HEK293 (cell line): ENCODE results near the gene ZNF747.
A peak's percentile ranks its signal among the peaks of the same experiment; 100 is the strongest.

ENCODE experiments used
- CTCF ChIA-PET: fragments of 350-600 bp; formaldehyde crosslinking; extraction: SDS; loops from one replicate; lab custom pipeline; 2021; ENCODE audit warnings: antibody characterized with exemption; lab: Yijun Ruan, JAX
- POLR2A ChIA-PET: fragments of 300-600 bp; formaldehyde crosslinking; extraction: SDS; loops from one replicate; lab custom pipeline; 2020; ENCODE audit warnings: antibody characterized with exemption, inconsistent platforms; lab: Yijun Ruan, JAX
- H3K27ac ChIP-seq: fragments of 200-500 bp; sonication (Bioruptor generic); 2 replicates; pipeline ENCODE4 v1.5.1; 2014; ENCODE audit warnings: low read depth, low read length, control low read depth, inconsistent platforms; ENCODE audit errors: extremely low read depth
- H3K36me3 ChIP-seq, 2 experiments: fragments of 200-500 bp in 1 of 2; sonication (Bioruptor generic) in 1 of 2; 1 replicate in 1 of 2; 2 replicates in 1 of 2; pipeline ENCODE4 v1.5.1; 2014 to 2017; ENCODE audit warnings: inconsistent platforms in 2 of 2, low read length in 2 of 2; ENCODE audit not compliant: control insufficient read depth in 2 of 2, insufficient read depth in 1 of 2
- H3K4me1 ChIP-seq: fragments of 200-500 bp; sonication (Bioruptor generic); 2 replicates; pipeline ENCODE4 v1.5.1; 2014; ENCODE audit warnings: mild to moderate bottlenecking, low read length, inconsistent platforms; ENCODE audit not compliant: control insufficient read depth, insufficient read depth
- H3K4me3 ChIP-seq: 2 replicates; pipeline ENCODE4 v1.5.1; 2011; ENCODE audit warnings: low read depth, mild to moderate bottlenecking, control low read depth, low read length, moderate library complexity
- H3K9me3 ChIP-seq: fragments of 200-500 bp; sonication (Bioruptor generic); 2 replicates; pipeline ENCODE4 v1.5.1; 2014; ENCODE audit warnings: low read depth, low read length, inconsistent platforms; ENCODE audit not compliant: control insufficient read depth, insufficient read depth
- BCL11B ChIP-seq: fragments of 450-650 bp; formaldehyde crosslinking; IDR thresholded peaks from 2 replicates; pipeline ENCODE4 v1.5.1; 2016; ENCODE audit warnings: low read depth, missing biosample characterization, missing genetic modification characterization
- HOXD13 ChIP-seq: sonication (generic); formaldehyde crosslinking; IDR thresholded peaks from 2 replicates; pipeline ENCODE4 v1.8.0; 2022; ENCODE audit warnings: missing genetic modification reagents, borderline replicate concordance
- MEIS1 ChIP-seq: sonication (generic); formaldehyde crosslinking; IDR thresholded peaks from 2 replicates; pipeline ENCODE4 v1.8.1; 2022; ENCODE audit warnings: missing genetic modification reagents, mild to moderate bottlenecking, borderline replicate concordance
- YY1 ChIP-seq: fragments of 450-650 bp; formaldehyde crosslinking; IDR thresholded peaks from 2 replicates; pipeline ENCODE4 v1.5.1; 2018; ENCODE audit warnings: missing biosample characterization, missing genetic modification characterization
- ZFP41 ChIP-seq: fragments of 450-650 bp; formaldehyde crosslinking; IDR thresholded peaks from 2 replicates; pipeline ENCODE4 v1.5.1; 2016; ENCODE audit warnings: missing biosample characterization, missing genetic modification characterization, borderline replicate concordance
- ZNF146 ChIP-seq: fragments of 450-650 bp; formaldehyde crosslinking; IDR thresholded peaks from 2 replicates; pipeline ENCODE4 v1.5.1; 2016; ENCODE audit warnings: missing biosample characterization, missing genetic modification characterization
- ZNF202 ChIP-seq: fragments of 450-650 bp; formaldehyde crosslinking; IDR thresholded peaks from 2 replicates; pipeline ENCODE4 v1.5.1; 2016; ENCODE audit warnings: missing biosample characterization, missing genetic modification characterization, borderline replicate concordance
- ZNF366 ChIP-seq: fragments of 450-650 bp; formaldehyde crosslinking; conservative IDR thresholded peaks from 2 replicates; pipeline ENCODE4 v1.5.1; 2016; ENCODE audit warnings: missing biosample characterization, missing genetic modification characterization
- ZNF391 ChIP-seq: fragments of 450-650 bp; formaldehyde crosslinking; IDR thresholded peaks from 2 replicates; pipeline ENCODE4 v1.5.1; 2016; ENCODE audit warnings: low read depth, missing biosample characterization, missing genetic modification characterization, borderline replicate concordance
- ZNF394 ChIP-seq: fragments of 450-650 bp; formaldehyde crosslinking; IDR thresholded peaks from 2 replicates; pipeline ENCODE4 v1.5.1; 2016; ENCODE audit warnings: missing biosample characterization, missing genetic modification characterization, mild to moderate bottlenecking, moderate library complexity, borderline replicate concordance
- ZNF48 ChIP-seq: fragments of 450-650 bp; formaldehyde crosslinking; IDR thresholded peaks from 2 replicates; pipeline ENCODE4 v1.5.1; 2016; ENCODE audit warnings: missing biosample characterization, missing genetic modification characterization
- ZNF544 ChIP-seq: fragments of 450-650 bp; formaldehyde crosslinking; IDR thresholded peaks from 2 replicates; pipeline ENCODE4 v1.5.0; 2017; ENCODE audit warnings: missing biosample characterization, missing genetic modification characterization
- ZNF600 ChIP-seq: fragments of 450-650 bp; formaldehyde crosslinking; IDR thresholded peaks from 2 replicates; pipeline ENCODE4 v1.5.1; 2016; ENCODE audit warnings: missing biosample characterization, missing genetic modification characterization
- ZNF654 ChIP-seq: fragments of 450-650 bp; formaldehyde crosslinking; IDR thresholded peaks from 2 replicates; pipeline ENCODE4 v1.5.1; 2016; ENCODE audit warnings: low read depth, missing biosample characterization, missing genetic modification characterization
- ZNF658 ChIP-seq: fragments of 450-650 bp; formaldehyde crosslinking; IDR thresholded peaks from 2 replicates; pipeline ENCODE4; 2016; ENCODE audit warnings: missing biosample characterization, missing genetic modification characterization
- ZNF677 ChIP-seq: fragments of 450-650 bp; IDR thresholded peaks from 2 replicates; pipeline ENCODE4 v1.5.0; 2018; ENCODE audit warnings: missing biosample characterization, mild to moderate bottlenecking, missing genetic modification characterization, moderate library complexity
- TF ChIP-seq, protein P1 (sequence below): fragments of 450-650 bp; formaldehyde crosslinking; IDR thresholded peaks from 2 replicates; pipeline ENCODE4 v1.5.1; 2016; ENCODE audit warnings: missing biosample characterization, missing genetic modification characterization

Gene ZNF747

GRCh38 chr16:30565984-30566383 lies 31.3 kb upstream of the ZNF747 start:
- ChIA-PET POLR2A (interaction anchor here (0.6 to 1.4 kb wide), 5 partner anchors 9 to 52 kb away, joined by 3 to 7 read pairs (median 3); no protein-coding TSS in a partner anchor), CTCF (interaction anchor here (0.5 to 2.1 kb wide), 6 partner anchors 16 to 717 kb away, joined by 3 to 8 read pairs (median 4); no protein-coding TSS in a partner anchor)
- Histone ChIP-seq H3K4me1 (peaks cover 2% of the 10 kb centered on the region; the same call in 1 of the 2 replicates), H3K36me3 (no peaks in the 10 kb centered on the region), H3K9me3 (no peaks in the 10 kb centered on the region), H3K27ac (no peak overlapping the region), H3K4me3 (no peak overlapping the region)
- no peak for TF ChIP-seq ZNF391 (tag by site-specific recombination)
- peak; percentile 55 for TF ChIP-seq ZNF600 (tag by site-specific recombination)

GRCh38 chr16:30565526-30565925 lies 30.9 kb upstream of the ZNF747 start:
- CTCF ChIA-PET, result interaction anchor here (0.7 to 2.1 kb wide), 4 partner anchors 31 to 717 kb away, joined by 3 to 8 read pairs (median 4); no protein-coding TSS in a partner anchor
- H3K4me1 ChIP-seq, result no peaks in the 10 kb centered on the region
- H3K27ac ChIP-seq, result no peak overlapping the region
- H3K36me3 ChIP-seq, result no peaks in the 10 kb centered on the region
- H3K4me3 ChIP-seq, result no peak overlapping the region
- H3K9me3 ChIP-seq, result no peaks in the 10 kb centered on the region
- TF ChIP-seq ZNF202 (tag by site-specific recombination) (no peak), ZNF48 (tag by site-specific recombination) (no peak), ZFP41 (tag by site-specific recombination) (no peak), ZNF146 (no peak), ZNF677 (no peak), MEIS1 (no peak), ZNF658 (tag by site-specific recombination) (no peak), YY1 (no peak), BCL11B (tag by site-specific recombination) (no peak)
- TF ChIP-seq, protein P1, sequence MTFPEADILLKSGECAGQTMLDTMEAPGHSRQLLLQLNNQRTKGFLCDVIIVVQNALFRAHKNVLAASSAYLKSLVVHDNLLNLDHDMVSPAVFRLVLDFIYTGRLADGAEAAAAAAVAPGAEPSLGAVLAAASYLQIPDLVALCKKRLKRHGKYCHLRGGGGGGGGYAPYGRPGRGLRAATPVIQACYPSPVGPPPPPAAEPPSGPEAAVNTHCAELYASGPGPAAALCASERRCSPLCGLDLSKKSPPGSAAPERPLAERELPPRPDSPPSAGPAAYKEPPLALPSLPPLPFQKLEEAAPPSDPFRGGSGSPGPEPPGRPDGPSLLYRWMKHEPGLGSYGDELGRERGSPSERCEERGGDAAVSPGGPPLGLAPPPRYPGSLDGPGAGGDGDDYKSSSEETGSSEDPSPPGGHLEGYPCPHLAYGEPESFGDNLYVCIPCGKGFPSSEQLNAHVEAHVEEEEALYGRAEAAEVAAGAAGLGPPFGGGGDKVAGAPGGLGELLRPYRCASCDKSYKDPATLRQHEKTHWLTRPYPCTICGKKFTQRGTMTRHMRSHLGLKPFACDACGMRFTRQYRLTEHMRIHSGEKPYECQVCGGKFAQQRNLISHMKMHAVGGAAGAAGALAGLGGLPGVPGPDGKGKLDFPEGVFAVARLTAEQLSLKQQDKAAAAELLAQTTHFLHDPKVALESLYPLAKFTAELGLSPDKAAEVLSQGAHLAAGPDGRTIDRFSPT, result no peak
- TF ChIP-seq, all 188 proteins: peak for 0
- POLR2A ChIA-PET, result interaction anchor here (0.6 to 1.4 kb wide), 4 partner anchors 8 to 53 kb away, joined by 3 to 7 read pairs (median 3); no protein-coding TSS in a partner anchor

DNA sequence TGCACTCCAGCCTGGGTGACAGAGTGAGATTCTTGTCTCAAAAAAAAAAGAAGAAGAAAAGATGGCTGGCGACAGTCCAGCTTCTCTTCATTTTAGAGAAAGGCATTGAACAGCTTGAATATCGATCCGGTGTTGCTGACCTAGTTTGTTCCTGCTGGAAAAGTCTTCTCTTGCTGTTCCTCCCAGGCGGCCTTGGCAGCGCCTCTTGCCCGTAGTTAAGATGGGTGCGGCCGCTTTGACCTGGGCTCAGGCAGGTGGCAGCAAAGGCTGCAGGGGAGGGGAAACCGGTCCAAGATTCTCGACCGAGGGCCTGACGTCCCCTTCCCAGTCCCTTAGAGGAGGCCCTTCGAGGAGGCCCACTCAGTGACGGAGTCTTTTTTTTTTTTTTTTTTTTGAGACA lies 27.4 kb upstream of the ZNF747 start:
- TF ChIP-seq ZNF544 (tag by site-specific recombination) (no peak), ZNF366 (tag by site-specific recombination) (no peak), ZNF394 (tag by site-specific recombination) (no peak), ZNF654 (no peak), HOXD13 (CRISPR knock-in tag) (no peak)
- peaks cover 2% of the 10 kb centered on the region; the same call in 1 of the 2 replicates for H3K4me1 ChIP-seq
- POLR2A ChIA-PET, result no interaction called here
- H3K4me3 ChIP-seq, result no peak overlapping the region
- CTCF ChIA-PET, result interaction anchor here (0.7 kb wide), 1 partner anchor 36 kb away, joined by 3 read pairs; no protein-coding TSS in a partner anchor
- no peak overlapping the region for H3K27ac ChIP-seq
- H3K36me3 ChIP-seq, result no peaks in the 10 kb centered on the region
- no peaks in the 10 kb centered on the region for H3K9me3 ChIP-seq
